ENCODE data around the gene ATG16L2.

ATG16L2 gene

GRCh38 chr11:72776117-72776843 is 37.9 kb upstream of the ATG16L2 start:
- Mint-ChIP-seq H3K27ac (no peak overlapping the region), H3K36me3 (no peaks in the 10 kb centered on the region), H3K4me1 (peaks cover 16% of the 10 kb centered on the region), H3K9me3 (no peaks in the 10 kb centered on the region), H3K27me3 (no peaks in the 10 kb centered on the region), H3K4me3 (no peak overlapping the region)

- Mint-ChIP-seq H3K27me3 (no peaks in the 10 kb centered on the region), H3K9me3 (no peaks in the 10 kb centered on the region), H3K4me3 (no peak overlapping the region), H3K27ac (no peak overlapping the region), H3K4me1 (peaks cover 19% of the 10 kb centered on the region), H3K36me3 (no peaks in the 10 kb centered on the region)
Measured at GRCh38 chr11:72776844-72777754, 37.1 kb upstream of the ATG16L2 start.

- Mint-ChIP-seq H3K9me3 (no peaks in the 10 kb centered on the region), H3K4me3 (no peak overlapping the region), H3K27ac (no peak overlapping the region), H3K4me1 (peaks cover 27% of the 10 kb centered on the region), H3K27me3 (no peaks in the 10 kb centered on the region), H3K36me3 (no peaks in the 10 kb centered on the region)
Measured at GRCh38 chr11:72777755-72778278, 36.4 kb upstream of the ATG16L2 start.

GRCh38 chr11:72778535-72779494 is 35.4 kb upstream of the ATG16L2 start:
- Mint-ChIP-seq H3K27ac (no peak overlapping the region), H3K4me3 (no peak overlapping the region), H3K36me3 (no peaks in the 10 kb centered on the region), H3K9me3 (no peaks in the 10 kb centered on the region), H3K4me1 (peaks cover 27% of the 10 kb centered on the region), H3K27me3 (no peaks in the 10 kb centered on the region)

- Mint-ChIP-seq H3K27me3 (no peaks in the 10 kb centered on the region), H3K9me3 (no peaks in the 10 kb centered on the region), H3K36me3 (no peaks in the 10 kb centered on the region), H3K27ac (no peak overlapping the region), H3K4me3 (peak overlapping the region; percentile 72), H3K4me1 (peaks cover 27% of the 10 kb centered on the region)
Measured at GRCh38 chr11:72779495-72780128, 34.6 kb upstream of the ATG16L2 start.

GRCh38 chr11:72780296-72781062 is 33.7 kb upstream of the ATG16L2 start:
- H3K27me3 Mint-ChIP-seq = no peaks in the 10 kb centered on the region
- no peak overlapping the region for H3K27ac Mint-ChIP-seq
- H3K36me3 Mint-ChIP-seq = no peaks in the 10 kb centered on the region
- H3K4me3 Mint-ChIP-seq = peak overlapping the region; percentile 72
- H3K9me3 Mint-ChIP-seq = no peaks in the 10 kb centered on the region
- peaks cover 27% of the 10 kb centered on the region for H3K4me1 Mint-ChIP-seq

GRCh38 chr11:72781063-72781312 is 33.2 kb upstream of the ATG16L2 start:
- no peak overlapping the region for H3K27ac Mint-ChIP-seq
- peaks cover 25% of the 10 kb centered on the region for H3K4me1 Mint-ChIP-seq
- H3K36me3 Mint-ChIP-seq = no peaks in the 10 kb centered on the region
- peak overlapping the region; percentile 42 for H3K4me3 Mint-ChIP-seq
- no peaks in the 10 kb centered on the region for H3K9me3 Mint-ChIP-seq
- H3K27me3 Mint-ChIP-seq = no peaks in the 10 kb centered on the region

GRCh38 chr11:72781313-72782080 is 32.7 kb upstream of the ATG16L2 start:
- peak overlapping the region; percentile 85 for H3K4me3 Mint-ChIP-seq
- H3K4me1 Mint-ChIP-seq = peaks cover 23% of the 10 kb centered on the region
- H3K9me3 Mint-ChIP-seq = no peaks in the 10 kb centered on the region
- H3K27ac Mint-ChIP-seq = peak overlapping the region; percentile 38
- no peaks in the 10 kb centered on the region for H3K27me3 Mint-ChIP-seq
- no peaks in the 10 kb centered on the region for H3K36me3 Mint-ChIP-seq

GRCh38 chr11:72782081-72782920 is 31.9 kb upstream of the ATG16L2 start:
- Mint-ChIP-seq H3K36me3 (no peaks in the 10 kb centered on the region), H3K9me3 (no peaks in the 10 kb centered on the region), H3K27ac (peak overlapping the region; percentile 38), H3K4me1 (peaks cover 23% of the 10 kb centered on the region), H3K4me3 (peak overlapping the region; percentile 85), H3K27me3 (no peaks in the 10 kb centered on the region)

- Mint-ChIP-seq H3K36me3 (no peaks in the 10 kb centered on the region), H3K4me1 (peaks cover 26% of the 10 kb centered on the region), H3K9me3 (no peaks in the 10 kb centered on the region), H3K27me3 (no peaks in the 10 kb centered on the region), H3K4me3 (no peak overlapping the region), H3K27ac (no peak overlapping the region)
Measured at GRCh38 chr11:72783144-72783905, 30.9 kb upstream of the ATG16L2 start.

GRCh38 chr11:72784662-72785061 is 29.5 kb upstream of the ATG16L2 start:
- peaks cover 20% of the 10 kb centered on the region for H3K4me1 Mint-ChIP-seq
- H3K27me3 Mint-ChIP-seq = no peaks in the 10 kb centered on the region
- H3K27ac Mint-ChIP-seq = no peak overlapping the region
- H3K36me3 Mint-ChIP-seq = no peaks in the 10 kb centered on the region
- no peak overlapping the region for H3K4me3 Mint-ChIP-seq
- no peaks in the 10 kb centered on the region for H3K9me3 Mint-ChIP-seq

GRCh38 chr11:72786305-72787215 is 27.7 kb upstream of the ATG16L2 start:
- Mint-ChIP-seq H3K9me3 (no peaks in the 10 kb centered on the region), H3K27me3 (no peaks in the 10 kb centered on the region), H3K4me1 (peaks cover 20% of the 10 kb centered on the region), H3K27ac (no peak overlapping the region), H3K4me3 (no peak overlapping the region), H3K36me3 (no peaks in the 10 kb centered on the region)

Data from activated naive CD4-positive, alpha-beta T cell treated with anti-CD3 and anti-CD28 coated beads, Interleukin-2, amount 50 U/mL, for 24 hours (primary cell).